ENCODE results near the gene EPHB1. TPM values are rescaled to one million over a fixed set of nuclear protein-coding genes. Genes with fewer than 3 reads are reported as not detected.

Gene EPHB1
- total RNA-seq, 1 donor from 2014 or later: 13.7 TPM

DNA sequence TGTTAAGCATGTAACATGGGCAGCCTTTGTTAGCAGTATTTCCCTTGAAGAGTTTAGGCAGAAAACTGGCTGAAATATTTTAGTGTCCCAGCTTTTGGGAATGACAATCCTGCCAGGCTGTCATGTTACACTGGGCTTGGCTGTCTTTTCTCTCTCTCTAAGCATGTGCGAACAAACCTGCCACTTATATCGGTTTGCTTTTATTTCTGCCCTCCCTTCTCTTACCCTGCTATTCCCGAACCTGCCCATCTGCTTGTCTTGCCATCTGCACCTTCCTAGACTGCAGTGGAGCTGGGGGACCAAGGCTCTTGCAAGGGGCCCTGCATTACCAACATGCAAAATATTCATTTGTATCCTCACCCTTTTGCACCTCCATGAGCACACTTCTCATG is 339.6 kb downstream of the EPHB1 start:
- Mint-ChIP-seq H3K36me3 (ENCODE audit: low read depth) (no peaks in the 10 kb centered on the region), H3K27me3 (ENCODE audit: low read depth) (peaks cover 1% of the 10 kb centered on the region), H3K27ac (ENCODE audit: unreplicated experiment) (no peak overlapping the region), H3K4me1 (no peaks in the 10 kb centered on the region), H3K4me3 (no peak overlapping the region), H3K9me3 (no peaks in the 10 kb centered on the region)
- no peak for DNase-seq (ENCODE audit: low read depth, low spot score)
- TF ChIP-seq, protein P1, sequence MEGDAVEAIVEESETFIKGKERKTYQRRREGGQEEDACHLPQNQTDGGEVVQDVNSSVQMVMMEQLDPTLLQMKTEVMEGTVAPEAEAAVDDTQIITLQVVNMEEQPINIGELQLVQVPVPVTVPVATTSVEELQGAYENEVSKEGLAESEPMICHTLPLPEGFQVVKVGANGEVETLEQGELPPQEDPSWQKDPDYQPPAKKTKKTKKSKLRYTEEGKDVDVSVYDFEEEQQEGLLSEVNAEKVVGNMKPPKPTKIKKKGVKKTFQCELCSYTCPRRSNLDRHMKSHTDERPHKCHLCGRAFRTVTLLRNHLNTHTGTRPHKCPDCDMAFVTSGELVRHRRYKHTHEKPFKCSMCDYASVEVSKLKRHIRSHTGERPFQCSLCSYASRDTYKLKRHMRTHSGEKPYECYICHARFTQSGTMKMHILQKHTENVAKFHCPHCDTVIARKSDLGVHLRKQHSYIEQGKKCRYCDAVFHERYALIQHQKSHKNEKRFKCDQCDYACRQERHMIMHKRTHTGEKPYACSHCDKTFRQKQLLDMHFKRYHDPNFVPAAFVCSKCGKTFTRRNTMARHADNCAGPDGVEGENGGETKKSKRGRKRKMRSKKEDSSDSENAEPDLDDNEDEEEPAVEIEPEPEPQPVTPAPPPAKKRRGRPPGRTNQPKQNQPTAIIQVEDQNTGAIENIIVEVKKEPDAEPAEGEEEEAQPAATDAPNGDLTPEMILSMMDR (conservative IDR thresholded peaks at IDR 0.05): no peak

DNA sequence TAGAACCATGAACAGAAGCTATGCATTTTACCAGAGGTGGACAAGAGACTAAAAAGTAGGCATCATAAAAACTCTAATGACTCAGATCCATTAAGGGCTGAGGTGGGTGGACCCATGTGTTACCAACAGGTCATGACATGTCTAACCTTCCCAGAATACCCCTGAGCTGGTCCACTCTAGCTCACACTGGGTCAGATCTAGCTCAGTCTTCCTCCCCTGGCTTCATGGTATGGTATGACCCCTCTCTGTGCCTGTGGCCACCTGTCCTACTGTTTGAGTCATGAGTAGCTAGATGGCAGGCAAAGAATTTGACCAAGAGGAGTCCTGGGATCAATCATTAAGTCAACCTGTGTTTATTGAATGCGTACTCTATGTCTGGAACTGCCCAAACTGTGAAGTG is 340.4 kb downstream of the EPHB1 start:
- no peaks in the 10 kb centered on the region for H3K36me3 Mint-ChIP-seq (ENCODE audit: low read depth)
- H3K27me3 Mint-ChIP-seq (ENCODE audit: low read depth): no peaks in the 10 kb centered on the region
- H3K9me3 Mint-ChIP-seq: no peaks in the 10 kb centered on the region
- H3K4me1 Mint-ChIP-seq: no peaks in the 10 kb centered on the region
- H3K27ac Mint-ChIP-seq (ENCODE audit: unreplicated experiment): no peak overlapping the region
- DNase-seq (ENCODE audit: low read depth, low spot score): no peak
- H3K4me3 Mint-ChIP-seq: no peak overlapping the region
- TF ChIP-seq, protein P1 (conservative IDR thresholded peaks at IDR 0.05): no peak

DNA sequence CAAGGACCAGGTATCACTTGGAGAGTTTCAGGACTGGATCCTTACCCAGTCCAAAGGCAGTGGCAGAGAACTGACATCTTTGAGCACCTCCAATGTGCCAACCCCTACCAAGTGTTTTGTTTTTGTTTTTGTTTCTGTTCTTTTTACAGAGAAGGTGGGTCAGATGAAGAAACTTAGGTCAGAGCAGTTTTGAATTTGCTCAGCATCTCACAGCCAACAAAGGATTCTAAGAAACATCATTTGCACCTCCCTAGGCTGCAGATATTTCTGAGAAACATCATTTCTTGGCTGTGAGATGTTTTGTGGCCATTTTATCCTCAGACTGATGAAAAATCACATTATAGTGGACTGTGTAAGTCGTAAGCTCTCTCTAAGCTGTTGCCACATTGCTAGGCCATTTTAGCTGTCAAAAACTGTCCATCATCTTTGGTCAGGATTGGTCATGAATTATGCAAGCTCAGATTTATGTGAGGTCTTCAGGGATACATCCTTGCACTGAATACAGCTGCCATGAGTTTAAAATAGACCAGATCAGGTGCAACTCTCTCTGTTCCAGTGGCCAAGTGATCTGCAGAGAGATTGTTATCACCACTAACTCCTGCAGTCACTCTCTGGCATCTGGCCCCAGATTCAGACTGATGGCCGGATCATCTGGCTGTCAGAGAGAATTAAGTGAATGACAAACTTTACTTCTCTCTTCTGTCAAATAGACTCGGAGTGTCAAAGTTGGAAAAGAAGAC is 341.5 kb downstream of the EPHB1 start:
- no peaks in the 10 kb centered on the region for H3K36me3 Mint-ChIP-seq (ENCODE audit: low read depth)
- no peak for DNase-seq (ENCODE audit: low read depth, low spot score)
- TF ChIP-seq, protein P1 (conservative IDR thresholded peaks at IDR 0.05): no peak
- H3K9me3 Mint-ChIP-seq: no peaks in the 10 kb centered on the region
- no peaks in the 10 kb centered on the region for H3K27me3 Mint-ChIP-seq (ENCODE audit: low read depth)
- peaks cover 5% of the 10 kb centered on the region for H3K4me1 Mint-ChIP-seq
- no peak overlapping the region for H3K27ac Mint-ChIP-seq (ENCODE audit: unreplicated experiment)
- no peak overlapping the region for H3K4me3 Mint-ChIP-seq

DNA sequence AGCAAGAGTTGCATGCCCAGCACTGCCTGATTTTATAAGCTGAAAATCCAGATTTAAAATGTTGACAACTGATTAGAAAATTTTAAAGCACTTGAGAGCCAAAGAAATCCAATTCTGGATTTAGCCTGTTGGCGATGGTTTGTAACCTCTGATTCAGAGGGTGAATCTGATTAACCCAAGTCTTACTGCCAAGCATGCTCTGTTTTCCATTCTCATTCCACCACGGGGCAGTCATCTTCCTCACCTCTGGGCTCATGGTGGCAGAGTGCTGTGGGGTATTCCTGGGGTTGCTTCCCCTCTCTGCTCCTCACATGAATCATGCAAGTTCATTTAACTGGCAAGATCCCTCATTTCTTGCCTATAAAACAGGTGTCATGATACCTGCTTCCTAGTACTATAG is 342.2 kb downstream of the EPHB1 start:
- TF ChIP-seq, protein P1 (conservative IDR thresholded peaks at IDR 0.05): no peak
- Mint-ChIP-seq H3K9me3 (no peaks in the 10 kb centered on the region), H3K4me3 (no peak overlapping the region), H3K27ac (ENCODE audit: unreplicated experiment) (no peak overlapping the region), H3K36me3 (ENCODE audit: low read depth) (no peaks in the 10 kb centered on the region), H3K4me1 (peaks cover 12% of the 10 kb centered on the region), H3K27me3 (ENCODE audit: low read depth) (no peaks in the 10 kb centered on the region)
- no peak for DNase-seq (ENCODE audit: low read depth, low spot score)

DNA sequence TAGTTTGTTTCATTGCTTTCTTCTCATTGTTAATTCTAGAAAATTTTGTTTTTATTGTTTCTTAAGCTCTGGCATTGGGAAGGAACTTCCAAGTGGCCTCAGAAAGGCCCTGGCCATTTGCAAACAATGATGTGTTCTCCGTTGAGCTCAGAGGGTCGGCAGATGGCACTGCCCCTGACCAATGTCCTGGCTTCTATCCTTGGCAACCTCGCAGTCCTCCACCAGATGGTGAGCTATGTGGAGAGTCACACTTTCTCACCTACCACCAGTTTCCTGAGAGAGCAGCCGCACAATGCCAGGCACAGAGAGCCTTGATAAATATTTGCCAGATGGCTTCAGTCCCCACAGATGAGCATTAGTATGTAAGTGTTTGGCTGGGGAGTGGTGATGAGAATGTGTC is 343.7 kb downstream of the EPHB1 start:
- TF ChIP-seq, protein P1 (conservative IDR thresholded peaks at IDR 0.05): no peak
- H3K4me1 Mint-ChIP-seq: peaks cover 14% of the 10 kb centered on the region
- H3K27me3 Mint-ChIP-seq (ENCODE audit: low read depth): no peaks in the 10 kb centered on the region
- no peak overlapping the region for H3K4me3 Mint-ChIP-seq
- no peaks in the 10 kb centered on the region for H3K36me3 Mint-ChIP-seq (ENCODE audit: low read depth)
- no peak for DNase-seq (ENCODE audit: low read depth, low spot score)
- no peaks in the 10 kb centered on the region for H3K9me3 Mint-ChIP-seq
- no peak overlapping the region for H3K27ac Mint-ChIP-seq (ENCODE audit: unreplicated experiment)

All from neural crest cell (in vitro differentiated cells).